HG03280 (cell line): Measurements from ENCODE around the gene RAD23B.
"Not testable (repeated sequence)": the region's sequence is repeated elsewhere in the genome, so short reads cannot be mapped to it uniquely, and the experiment has no call there.

Experiments used
- ATAC-seq: cut with Tn5 transposase; IDR thresholded peaks from one replicate; pipeline ENCODE4 v1.9.1; 2021; ENCODE audit warnings: mild to moderate bottlenecking, moderate library complexity; ENCODE audit not compliant: unreplicated experiment

Gene RAD23B

GRCh38 chr9:107288701-107289100, 5.6 kb downstream of the RAD23B start:
- no peak for ATAC-seq

- ATAC-seq = no peak
Observed at GRCh38 chr9:107290619-107291018, 7.5 kb downstream of the RAD23B start.

GRCh38 chr9:107292821-107293542, 9.9 kb downstream of the RAD23B start:
- no peak for ATAC-seq

- ATAC-seq = no peak
Observed at GRCh38 chr9:107293543-107294085, 10.5 kb downstream of the RAD23B start.

GRCh38 chr9:107294756-107295155, 11.7 kb downstream of the RAD23B start:
- no peak for ATAC-seq

- no peak for ATAC-seq
Observed at GRCh38 chr9:107295995-107296394, 12.9 kb downstream of the RAD23B start.

GRCh38 chr9:107296592-107296991, 13.5 kb downstream of the RAD23B start:
- ATAC-seq = not testable (repeated sequence)

GRCh38 chr9:107299437-107299836, 16.4 kb downstream of the RAD23B start:
- ATAC-seq = no peak

- no peak for ATAC-seq
Observed at GRCh38 chr9:107306308-107306707, 23.2 kb downstream of the RAD23B start.

GRCh38 chr9:107307331-107307730, 24.3 kb downstream of the RAD23B start:
- ATAC-seq = no peak

- ATAC-seq = no peak
Observed at GRCh38 chr9:107308461-107308860, 25.4 kb downstream of the RAD23B start.

GRCh38 chr9:107309271-107309670, 26.2 kb downstream of the RAD23B start:
- no peak for ATAC-seq

- ATAC-seq = no peak
Observed at GRCh38 chr9:107312376-107313050, 29.4 kb downstream of the RAD23B start.

- ATAC-seq = no peak
Observed at GRCh38 chr9:107313555-107314096, 30.5 kb downstream of the RAD23B start.

- no peak for ATAC-seq
Observed at GRCh38 chr9:107314763-107315162, 31.7 kb downstream of the RAD23B start.

- ATAC-seq = no peak
Observed at GRCh38 chr9:107316795-107317661, 33.9 kb downstream of the RAD23B start.

GRCh38 chr9:107322643-107323042, 39.6 kb downstream of the RAD23B start:
- ATAC-seq = no peak

- no peak for ATAC-seq
Observed at GRCh38 chr9:107323836-107324585, 40.9 kb downstream of the RAD23B start.

GRCh38 chr9:107325842-107326241, 42.8 kb downstream of the RAD23B start:
- no peak for ATAC-seq

- ATAC-seq = no peak
Observed at GRCh38 chr9:107328510-107328909, 45.4 kb downstream of the RAD23B start.
